Measurements from ENCODE around the gene NPAS2. TPM values are rescaled to one million over a fixed set of nuclear protein-coding genes. Genes with fewer than 3 reads are reported as not detected.

Gene NPAS2
- polyA plus RNA-seq, 1 donor: 16.8 TPM

DNA sequence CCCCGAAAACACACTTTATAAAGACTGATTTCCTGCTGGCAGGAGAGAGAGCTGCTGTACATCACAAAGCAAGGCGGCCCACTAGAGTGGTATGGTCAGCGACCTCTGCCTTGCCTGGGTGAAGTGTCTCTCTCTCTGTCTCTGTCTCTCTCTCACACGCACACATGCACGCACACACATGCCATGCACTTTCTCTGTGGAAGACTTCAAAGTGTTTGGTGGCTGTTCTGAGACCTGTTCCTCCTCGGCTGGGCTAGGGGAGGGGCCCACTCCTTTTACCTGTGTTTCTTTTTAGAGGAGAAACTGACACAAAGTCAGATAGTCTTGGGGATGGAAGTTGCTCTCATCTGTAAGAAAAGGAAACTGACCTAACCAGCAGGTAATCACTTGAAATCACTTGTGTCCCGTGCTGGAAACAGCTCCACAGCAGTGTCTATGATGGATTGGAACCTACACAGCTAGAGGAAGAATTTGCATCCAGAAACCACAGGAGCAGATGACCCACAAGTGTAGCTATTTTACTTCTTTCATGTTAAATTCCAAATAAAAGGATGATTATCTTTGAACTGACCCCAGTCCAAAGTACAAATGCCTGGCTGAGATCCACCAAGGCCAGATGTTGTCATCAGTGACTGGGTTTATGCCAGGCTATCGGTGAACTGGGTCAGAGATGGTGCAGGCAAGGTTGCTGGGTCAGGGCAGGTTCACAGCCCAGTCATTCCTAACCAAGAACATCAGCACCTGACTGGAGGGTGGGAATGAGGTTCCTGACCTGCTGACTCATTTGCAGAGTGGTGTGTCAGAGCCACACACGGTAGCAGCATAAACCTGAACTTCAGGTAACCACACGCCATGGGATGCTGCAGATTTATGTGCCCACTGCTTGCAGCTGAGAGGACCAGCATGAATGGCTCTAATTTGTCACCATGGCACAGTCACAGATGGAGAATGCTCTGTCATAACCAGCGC is 63.0 kb downstream of the NPAS2 start:
- DNase-seq: no peak

DNA sequence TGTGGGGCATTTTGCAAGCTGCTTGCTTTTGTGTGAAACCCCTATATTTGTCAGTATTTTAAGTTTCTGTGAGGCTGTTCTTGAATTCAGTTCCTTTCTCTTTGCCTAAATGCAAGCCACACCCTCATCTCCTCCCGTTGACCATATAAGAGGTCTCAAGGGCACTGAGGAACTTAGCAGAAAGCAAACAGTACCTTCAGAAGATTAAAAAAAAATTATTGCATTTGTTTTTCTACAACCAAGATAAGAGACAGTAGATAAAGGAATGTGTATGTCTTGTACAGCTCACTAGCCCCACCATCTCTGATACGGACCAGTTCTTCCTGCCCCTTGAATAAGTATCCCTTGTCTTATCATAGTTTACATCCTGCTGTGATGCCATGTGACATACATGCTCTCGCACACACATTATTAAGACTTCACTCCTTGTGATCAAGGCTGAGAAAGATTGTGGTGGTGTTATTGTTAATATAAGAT is 64.2 kb downstream of the NPAS2 start:
- DNase-seq: no peak

DNA sequence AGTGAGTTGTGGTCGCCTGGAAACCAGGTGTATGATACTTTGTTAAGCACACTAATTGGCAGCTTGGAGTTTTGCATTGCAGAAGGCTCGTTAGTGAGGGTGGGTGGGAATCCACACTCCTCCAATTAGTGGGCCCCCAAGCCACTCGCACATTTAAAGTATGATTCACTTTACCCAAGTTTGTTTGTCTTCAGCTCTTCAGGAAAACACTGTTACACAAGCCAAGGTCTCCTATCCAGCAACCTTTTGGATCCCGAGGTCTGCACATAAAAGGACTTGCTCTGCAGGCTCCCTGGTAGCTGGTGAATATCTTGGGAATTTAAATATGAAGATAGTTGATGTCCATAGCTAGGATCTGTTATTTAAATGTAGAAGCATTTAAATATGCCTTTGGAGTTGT is 66.1 kb downstream of the NPAS2 start:
- DNase-seq: no peak

DNA sequence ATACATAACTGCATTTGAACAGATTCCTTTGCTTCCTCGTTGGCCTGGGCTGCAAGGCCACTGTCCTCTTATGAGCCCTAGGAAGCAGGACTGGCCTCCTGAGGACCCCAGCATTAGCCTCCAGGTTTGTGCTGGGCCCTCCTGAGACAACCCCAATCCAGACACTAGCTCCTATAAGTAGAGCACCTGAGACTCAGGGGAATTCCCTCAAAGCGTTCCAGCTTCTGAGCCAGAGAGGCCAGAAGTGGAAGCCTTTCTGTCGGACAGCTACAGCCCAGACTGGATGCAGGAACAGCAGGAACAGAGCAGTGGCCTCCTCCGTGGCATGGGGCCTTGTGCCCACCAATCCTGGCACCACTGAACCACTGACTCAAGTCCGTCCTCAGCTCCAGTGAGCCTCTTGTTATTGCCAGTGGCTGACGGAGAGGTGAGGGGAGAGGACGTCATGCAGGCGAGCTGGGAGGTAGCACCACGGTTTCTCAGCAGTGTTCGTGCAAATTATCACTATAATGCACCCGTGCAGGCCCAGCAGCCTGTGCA is 67.2 kb downstream of the NPAS2 start:
- DNase-seq: no peak

DNA sequence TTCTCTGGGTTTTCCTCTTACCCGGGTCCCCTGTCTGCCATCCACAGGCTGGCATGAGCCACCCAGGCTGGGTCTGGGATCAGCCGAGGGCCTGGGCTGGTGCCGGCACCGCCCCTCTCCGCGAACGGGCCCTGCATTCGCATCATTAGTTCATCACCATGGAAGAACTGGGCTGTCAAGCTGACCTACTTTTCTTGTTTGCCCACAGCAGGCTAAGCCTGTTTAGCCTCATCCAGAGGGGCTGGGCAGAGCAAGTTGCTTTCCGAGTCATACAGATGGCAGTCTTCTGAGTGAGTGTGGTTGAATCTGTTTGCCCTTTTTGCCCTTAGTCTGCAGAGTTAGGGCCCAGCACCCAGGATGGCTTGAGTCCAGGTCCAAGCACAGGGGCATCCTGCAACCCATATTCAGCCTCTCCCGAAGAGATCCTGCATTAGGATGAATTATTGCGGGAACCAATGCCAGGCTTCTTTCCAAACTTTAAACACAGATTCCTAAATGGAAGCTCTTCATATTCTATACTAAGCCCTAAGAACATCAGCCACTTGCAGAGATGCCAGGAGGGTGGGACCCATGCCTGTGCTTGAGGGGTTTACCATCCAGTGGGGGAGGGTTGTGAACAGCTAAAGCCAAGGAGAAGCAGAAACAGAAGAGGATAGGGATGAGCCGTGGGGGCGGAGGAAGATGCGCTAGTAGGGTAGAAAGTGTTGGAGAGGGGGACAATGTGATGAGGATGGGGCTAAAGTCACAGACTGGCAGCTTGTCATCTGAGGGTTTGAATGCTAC is 68.0 kb downstream of the NPAS2 start:
- no peak for DNase-seq

DNA sequence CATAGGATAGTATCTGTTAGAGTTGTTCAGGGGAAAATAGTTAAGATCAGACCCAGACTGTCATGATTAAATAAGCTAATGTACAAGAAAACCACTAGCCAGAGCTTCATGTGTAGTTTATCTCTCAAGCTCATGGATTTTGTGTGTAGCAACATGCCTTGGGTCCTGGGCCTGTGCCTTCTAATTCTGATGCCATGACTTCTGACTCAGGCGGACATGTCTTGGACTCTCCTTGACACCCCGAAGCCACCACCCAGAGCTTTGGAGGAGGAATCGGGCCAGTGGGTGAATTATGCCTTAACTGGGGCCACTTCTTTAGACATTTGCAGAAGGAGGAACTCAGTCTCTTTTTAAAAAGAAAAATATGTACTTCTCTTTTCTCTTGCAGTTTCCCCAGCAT is 68.7 kb downstream of the NPAS2 start:
- no peak for DNase-seq

DNA sequence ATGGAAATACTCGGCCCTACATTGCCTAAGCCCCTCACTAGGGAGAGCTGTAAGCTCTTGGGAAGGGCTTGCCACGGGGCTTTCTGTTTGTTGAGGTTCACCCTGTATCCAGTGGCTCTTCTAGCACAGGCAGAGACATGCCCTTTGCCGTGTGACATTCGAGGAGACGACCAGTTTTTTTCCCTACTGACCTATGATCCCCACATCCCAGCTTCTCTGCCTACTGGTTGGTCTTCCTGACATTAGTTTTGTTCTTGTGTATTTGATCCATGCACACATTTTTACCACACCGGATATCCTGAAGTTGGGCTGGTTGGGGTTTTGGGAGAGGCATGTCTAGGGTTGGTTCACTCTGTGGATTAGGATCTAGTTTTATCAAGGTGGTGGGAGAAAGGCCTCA is 69.3 kb downstream of the NPAS2 start:
- DNase-seq: no peak

DNA sequence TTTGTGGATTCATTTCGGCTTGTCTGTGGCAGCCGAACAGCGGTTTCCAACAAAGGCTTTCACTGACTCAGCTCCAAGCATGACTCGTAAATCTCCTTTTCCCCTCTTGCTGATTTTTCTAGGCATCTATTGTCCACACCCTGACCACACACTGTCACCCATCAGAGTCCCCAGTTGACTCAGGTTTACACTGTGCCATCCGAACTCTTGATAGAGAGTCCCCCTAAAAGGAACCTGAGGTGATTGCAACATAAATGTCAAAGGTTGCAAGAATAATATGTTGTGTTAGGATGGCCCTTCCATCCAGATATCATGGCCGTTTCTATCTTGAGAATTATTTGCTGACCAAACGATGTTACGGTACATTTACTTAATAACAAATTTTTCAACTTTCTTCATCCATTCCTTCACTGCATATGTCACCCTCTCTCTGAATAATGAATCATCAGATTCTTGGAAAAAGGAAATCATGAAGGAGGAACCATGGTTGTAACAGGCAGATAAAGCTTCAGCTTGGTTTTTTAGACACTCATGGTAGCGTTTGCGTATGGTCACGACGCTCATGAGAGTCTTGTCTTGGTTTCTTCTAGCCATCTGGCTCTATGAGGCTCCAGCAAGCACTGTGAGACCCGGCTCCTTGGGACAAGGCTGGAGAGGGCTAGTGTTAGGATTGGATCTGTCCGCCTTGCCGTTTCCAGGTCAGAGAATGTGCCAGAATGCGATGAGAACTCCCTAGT is 72.1 kb downstream of the NPAS2 start:
- no peak for DNase-seq

DNA sequence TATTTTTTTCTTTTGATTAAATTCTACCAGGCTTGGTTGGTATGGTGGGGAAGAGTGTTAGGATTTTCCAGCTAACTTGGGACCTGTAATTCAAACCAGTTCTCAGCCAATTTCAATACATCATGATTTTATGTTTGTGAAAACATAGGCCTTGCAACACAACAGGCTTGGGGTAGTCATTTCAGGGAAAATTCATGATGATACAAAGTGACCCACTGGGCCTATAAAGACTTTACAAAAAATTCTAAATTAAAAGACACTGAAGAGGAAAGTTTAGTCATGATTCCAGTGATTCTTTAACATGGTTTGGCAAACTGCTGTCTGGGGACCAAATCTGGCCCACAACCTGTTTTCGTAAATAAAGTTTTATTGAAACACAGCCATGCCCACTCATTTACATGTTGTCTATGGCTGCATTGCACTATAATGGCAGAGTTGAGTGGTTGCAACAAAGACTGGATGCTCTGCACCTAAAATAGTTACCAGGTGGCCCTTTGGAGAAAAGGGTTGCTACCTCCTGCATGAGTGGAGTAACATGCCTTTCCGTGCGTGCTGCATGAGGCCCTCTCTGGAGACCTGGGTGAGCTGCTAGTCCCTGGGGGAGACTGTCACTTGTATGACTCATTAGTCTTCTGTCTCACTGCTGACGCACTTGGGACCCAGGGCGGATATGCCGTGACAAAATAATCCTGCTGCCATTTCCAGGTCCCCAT is 73.6 kb downstream of the NPAS2 start:
- no peak for DNase-seq

DNA sequence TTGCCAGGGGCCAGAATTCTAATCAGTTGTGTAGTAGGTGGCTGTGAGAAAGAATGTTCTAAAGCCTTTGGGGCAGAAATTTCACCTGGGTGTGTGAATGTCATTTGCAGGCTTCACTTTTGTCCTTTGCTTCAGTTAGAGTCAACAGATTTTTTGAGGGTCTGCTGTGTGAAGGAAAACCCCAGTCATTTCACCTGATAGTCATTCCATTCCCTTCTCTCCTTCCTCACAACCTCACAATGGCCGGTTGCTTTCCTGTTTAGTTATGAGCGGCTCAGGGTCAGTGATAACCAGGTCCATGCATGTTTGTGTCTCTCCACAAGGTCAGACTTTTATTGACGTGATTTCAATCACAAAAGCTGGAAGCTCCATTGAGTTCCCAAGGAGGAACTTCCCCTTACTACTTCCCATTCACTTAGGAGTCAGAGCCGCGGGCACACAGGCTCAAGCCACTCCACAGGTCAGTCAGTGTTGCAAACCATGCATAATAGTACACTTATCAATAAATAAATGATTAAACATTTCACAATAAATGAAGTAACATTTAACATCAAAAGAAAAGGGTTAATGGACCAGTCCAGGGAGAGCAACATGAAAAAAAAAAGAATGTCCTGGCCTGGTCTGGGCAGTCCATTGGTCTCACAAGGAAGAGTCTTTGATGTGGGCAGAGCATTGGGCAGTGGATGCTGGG is 74.3 kb downstream of the NPAS2 start:
- no peak for DNase-seq

DNA sequence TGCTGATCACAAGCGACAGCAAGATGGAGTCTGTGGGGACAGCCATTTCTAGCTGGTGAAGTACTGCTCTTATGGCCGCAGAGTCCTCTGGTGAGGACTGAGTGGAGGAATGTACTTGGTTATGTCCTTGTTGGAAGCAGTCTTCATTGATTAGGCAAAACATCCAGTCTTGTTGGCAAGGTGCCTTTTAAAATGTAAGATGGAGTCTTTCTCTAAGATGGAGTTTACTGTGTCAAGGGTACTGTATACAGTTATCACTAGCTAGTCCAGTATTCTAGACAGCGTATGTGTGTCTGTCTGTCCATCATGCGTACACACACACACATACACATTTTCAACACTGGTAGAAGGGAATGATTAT is 74.8 kb downstream of the NPAS2 start:
- no peak for DNase-seq

DNA sequence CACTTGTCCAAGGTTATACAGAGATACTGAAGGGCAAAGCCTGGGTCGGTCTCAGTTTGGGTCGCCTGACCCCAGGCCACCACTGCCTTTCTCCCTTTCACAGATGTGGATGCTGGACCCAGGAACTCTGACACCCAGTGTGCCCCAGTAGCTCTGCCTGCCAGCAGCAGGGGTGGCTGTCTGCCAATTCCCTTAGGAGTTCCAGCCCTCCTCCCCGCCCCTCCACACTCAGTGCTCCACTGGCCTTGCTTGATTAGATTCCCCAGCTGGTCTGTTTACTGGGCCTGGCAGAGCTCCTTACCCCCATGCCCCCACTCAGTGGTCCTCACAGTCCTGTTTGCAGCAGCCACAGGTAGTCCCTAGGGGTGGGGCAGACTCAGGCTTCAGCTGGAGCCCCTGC is 75.5 kb downstream of the NPAS2 start:
- DNase-seq: no peak

DNA sequence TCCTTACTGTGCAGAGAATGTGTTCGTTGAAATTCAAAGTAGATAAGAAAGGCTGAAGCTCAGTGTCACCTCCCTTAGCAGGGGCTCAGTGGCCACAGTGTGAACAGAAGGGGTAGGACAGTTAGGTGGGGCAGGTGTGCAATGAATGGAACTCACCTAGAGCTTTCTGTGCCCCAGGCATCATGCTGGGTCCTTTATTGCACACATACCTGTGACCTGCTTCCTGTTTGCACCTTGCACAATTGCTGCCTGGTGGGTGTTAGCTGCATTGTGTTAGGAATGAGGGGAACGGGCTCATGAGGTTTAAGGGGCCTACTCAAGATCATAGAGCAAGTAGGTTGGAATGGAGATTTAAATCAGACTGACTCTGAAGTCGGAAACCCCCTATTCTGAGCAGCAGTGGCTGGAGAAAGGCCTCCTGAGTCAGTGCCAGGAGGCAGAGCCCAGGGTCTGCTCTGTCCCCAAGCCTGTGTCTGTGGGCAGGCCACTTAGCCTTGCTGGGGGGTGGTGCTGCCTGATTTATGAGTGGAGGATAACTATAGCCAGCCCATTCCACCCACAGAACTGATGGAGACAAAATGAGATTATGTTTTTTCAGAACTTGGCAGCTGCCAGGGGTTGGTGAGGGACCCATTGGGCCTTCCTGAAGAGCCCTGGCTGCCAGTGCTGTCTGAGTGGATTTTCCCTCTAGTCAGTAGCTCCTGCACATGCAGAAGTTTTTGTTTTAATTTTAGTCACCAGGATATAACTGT is 76.2 kb downstream of the NPAS2 start:
- DNase-seq: no peak

DNA sequence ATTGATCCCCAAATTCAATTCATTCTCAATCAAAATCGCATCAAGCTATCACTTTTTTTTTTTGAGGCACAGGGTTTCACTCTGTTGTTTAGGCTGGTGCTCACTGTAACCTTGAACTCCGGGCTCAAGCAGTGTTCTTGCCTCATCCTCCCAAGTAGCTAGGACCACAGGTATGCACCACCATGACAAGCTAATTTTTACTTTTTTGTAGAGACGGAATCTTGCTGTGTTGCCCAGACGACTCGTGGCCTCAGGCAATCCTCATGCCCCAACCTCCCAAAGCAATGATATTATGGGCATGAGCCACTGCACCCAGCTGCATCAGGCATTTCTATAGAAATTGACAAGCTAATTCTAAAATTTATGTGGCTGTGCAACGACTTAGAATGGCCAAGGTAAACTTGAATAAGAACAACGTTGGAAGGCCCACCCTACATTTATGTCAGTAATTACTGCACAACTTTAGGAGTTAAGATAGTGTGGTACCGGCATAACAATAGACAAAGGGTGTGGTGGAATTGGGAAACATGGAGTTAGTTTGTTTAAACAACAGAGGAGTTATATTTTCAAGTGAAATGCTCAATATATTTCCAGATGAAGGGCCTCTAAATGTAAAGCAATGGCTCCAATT is 78.2 kb downstream of the NPAS2 start:
- DNase-seq: no peak

DNA sequence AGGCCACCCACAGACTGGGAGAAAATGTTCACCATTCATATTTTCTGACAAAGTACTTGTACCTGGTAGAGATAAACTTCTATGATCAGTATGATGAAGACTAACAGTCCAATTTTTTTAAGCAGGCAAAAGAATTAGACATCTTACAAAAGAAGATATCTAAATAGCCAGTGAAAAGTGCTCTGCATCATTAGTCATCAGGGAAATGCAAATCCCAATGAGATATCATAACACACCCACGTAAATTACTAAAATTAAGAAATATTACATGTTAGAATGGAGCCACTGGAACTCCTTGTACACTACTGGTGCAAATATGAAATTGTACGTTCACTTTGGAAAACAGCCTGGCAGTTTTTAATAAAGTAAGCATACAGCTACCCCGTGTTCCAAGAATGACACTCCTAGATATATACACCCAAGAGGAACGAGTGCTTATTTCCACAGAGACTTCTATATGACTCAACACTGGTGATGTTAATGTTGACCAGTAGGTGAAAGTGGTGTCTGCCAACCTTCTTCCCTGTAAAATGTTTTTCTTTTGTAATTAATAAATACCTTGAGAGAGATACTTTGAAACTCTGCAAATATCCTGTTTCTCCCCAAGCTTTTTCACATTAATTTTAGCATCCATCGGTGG is 80.3 kb downstream of the NPAS2 start:
- no peak for DNase-seq

DNA sequence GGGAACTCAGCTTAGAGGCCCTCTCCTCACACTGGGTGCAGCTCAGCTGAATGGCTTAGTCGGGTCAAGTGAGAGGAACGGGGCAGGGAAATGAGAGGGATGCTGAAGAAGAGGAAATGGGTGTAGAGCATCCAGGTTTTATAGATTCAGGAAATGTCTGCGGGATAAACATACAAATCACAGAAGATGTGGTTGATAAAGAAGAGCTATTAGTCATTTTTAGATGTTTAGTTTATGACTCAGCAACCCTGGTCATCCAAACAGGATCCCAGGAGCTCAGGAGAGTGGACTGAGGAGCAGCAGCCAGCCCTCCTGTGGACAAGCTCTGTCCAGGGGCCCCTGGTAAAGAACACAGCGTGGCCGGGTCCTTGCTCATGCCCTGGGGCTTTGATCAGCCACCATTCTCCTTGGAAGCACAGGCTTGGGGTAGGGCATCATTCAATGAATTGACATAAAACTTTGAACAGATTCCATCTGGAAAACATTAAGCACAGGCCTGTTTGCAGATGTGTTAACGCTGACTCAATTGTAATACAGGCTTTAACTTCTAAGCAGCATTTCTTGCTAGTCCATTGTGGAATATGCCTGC is 83.0 kb downstream of the NPAS2 start:
- DNase-seq: no peak

DNA sequence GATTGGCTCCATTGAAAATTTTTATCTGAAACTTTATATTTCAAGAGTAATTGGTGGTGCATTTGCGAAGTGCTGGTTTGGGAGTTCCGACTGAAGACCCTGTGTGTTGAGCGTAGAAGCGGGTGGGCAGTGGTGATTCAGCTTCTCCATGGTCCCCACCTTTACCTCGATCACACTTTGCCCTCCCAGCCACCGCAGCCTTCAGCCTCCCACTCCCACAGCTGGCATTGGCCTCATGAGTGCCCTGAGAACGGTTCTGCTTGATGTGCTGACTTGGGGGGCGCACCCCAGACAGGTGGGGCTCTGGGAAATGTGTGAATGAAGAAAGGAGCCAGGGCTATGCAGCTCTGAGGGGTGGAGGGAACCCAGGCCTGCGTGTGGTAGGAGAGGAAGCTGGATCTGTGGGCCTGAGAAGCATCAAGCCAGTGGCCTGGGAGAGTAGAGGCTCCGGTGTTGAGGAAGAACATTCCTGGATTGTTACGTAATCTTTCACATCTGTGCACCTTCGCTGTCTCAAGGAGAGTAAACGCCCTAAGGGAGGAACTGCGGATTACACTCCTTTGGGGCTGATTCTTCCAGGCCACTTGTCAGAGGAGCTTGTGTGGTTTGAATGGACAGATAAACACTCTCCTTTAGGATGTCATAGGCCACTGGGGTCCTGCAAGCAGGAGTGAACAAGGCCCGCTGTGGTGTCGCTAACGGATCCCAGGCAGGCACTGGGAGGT is 83.8 kb downstream of the NPAS2 start:
- DNase-seq: no peak

All from left kidney (tissue), 2 donors.